ES-I3 (cell line): Measurements from ENCODE around the gene KDM5B.
"Not testable (repeated sequence)": the region's sequence is repeated elsewhere in the genome, so short reads cannot be mapped to it uniquely, and the experiment has no call there.

Source experiments
- H3K36me3 ChIP-seq: 2 replicates; pipeline ENCODE4 v1.6.1; 2013; ENCODE audit warnings: mild to moderate bottlenecking, low read length, control low read depth, moderate library complexity; ENCODE audit not compliant: insufficient read depth
- H3K4me1 ChIP-seq: 2 replicates; pipeline ENCODE4 v1.6.1; 2013; ENCODE audit warnings: mild to moderate bottlenecking, control low read depth, low read length; ENCODE audit not compliant: insufficient read depth
- H3K9ac ChIP-seq: 2 replicates; pipeline ENCODE4 v1.6.1; 2013; ENCODE audit warnings: low read depth, mild to moderate bottlenecking, low read length, moderate library complexity
- H3K9me3 ChIP-seq: 2 replicates; pipeline ENCODE4 v1.6.1; 2013; ENCODE audit warnings: mild to moderate bottlenecking, low read length, moderate library complexity; ENCODE audit not compliant: control insufficient read depth, insufficient read depth

KDM5B gene

DNA sequence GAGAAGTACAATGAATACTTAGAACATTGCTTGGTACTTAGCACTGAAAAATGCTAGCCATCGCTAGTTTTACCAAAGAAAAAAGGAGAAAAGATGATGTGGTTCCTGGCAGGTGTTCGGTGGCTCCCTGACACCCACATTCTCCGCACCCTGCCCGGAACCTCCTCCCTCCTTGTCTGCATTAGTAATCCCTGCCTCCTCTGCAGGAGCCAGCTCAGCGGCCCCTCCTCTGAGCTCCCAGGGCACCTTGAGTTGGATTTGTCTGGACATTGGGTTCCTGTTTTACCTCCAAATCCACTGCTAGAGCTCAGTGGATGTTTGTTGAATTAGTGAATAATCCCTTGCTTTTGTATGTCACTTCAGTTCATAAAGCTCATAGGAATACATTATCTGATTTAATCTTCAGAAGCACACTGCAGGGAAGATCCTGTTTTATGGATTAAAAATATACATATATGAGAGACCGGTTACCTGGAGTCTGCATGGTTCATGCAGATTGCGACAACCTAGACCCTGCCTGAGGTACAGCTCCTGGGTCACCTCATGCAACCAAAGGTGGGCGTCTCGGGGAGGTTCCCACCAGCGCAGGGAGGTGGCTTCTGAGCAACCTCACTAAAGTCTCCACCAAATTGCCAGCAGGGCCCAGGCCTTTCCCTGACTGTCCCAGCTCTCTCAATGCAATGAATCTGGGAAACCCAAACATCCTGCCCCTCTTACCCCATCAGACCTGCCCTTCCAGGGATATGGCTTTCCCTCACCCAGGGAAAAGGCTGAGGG is 26.7 kb upstream of the KDM5B start:
- Histone ChIP-seq H3K9me3 (no peaks in the 10 kb centered on the region), H3K9ac (no peak overlapping the region), H3K36me3 (no peaks in the 10 kb centered on the region; the same call in 1 of the 2 replicates), H3K4me1 (peaks cover 22% of the 10 kb centered on the region)

DNA sequence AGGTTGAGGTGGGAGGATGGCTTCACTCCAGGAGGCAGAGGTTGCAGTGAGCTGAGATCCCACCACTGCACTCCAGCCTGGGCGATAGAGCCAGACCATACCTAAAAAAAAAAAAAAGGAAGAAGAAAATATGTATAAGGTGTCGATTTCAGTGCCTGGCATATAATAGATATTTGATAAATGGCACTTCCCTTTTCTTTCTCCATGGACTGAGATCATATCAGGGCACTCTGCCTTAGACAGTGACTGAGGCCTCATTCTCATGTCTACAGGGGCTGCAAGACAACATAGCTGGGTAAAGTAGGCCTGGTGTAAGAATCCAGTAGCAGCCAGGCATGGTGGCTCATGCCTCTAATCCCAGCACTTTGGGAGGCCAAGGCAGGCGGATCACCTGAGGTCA is 23.7 kb upstream of the KDM5B start:
- no peaks in the 10 kb centered on the region; the same call in 1 of the 2 replicates for H3K36me3 ChIP-seq
- H3K9me3 ChIP-seq: no peaks in the 10 kb centered on the region
- peaks cover 18% of the 10 kb centered on the region for H3K4me1 ChIP-seq
- no peak overlapping the region for H3K9ac ChIP-seq

DNA sequence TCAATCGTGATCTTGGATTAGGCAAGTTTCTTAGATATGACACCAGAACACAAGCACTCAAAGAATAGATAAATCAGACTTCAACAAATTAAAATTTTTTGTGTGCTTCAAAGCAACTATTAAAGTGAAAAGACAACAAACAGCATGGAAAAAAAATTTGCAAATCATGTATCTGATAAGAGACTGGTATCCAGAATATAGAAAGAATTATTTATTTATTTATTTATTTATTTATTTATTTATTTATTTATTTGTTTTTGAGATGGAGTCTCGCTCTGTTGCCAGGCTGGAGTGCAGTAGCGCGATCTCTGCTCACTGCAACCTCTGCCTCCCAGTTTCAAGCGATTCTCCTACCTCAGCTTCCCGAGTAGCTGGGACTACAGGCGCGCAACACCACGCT is 21.0 kb upstream of the KDM5B start:
- not testable (repeated sequence) for H3K4me1 ChIP-seq, H3K9ac ChIP-seq, H3K36me3 ChIP-seq, H3K9me3 ChIP-seq

DNA sequence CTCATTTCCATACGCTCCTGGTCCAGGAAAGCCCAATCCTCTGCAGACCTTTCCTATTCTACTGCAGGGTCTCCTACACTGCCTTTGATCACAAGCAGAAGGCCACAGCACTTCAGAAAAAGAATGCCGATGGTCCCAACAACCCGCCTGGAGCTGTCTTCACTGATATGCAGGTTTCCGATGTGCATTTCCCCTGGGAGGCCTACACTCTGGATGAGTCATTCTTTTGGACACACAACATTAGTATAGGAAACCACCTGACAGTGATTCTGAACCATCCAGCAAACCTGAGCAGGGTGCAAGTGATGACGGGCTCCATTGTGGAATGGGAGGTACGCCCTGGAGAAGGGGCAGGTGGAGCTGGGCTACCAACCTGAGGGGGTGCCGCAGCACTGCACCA is 17.5 kb upstream of the KDM5B start:
- no peaks in the 10 kb centered on the region for H3K9me3 ChIP-seq
- no peak overlapping the region for H3K9ac ChIP-seq
- H3K36me3 ChIP-seq: no peaks in the 10 kb centered on the region
- no peaks in the 10 kb centered on the region for H3K4me1 ChIP-seq

DNA sequence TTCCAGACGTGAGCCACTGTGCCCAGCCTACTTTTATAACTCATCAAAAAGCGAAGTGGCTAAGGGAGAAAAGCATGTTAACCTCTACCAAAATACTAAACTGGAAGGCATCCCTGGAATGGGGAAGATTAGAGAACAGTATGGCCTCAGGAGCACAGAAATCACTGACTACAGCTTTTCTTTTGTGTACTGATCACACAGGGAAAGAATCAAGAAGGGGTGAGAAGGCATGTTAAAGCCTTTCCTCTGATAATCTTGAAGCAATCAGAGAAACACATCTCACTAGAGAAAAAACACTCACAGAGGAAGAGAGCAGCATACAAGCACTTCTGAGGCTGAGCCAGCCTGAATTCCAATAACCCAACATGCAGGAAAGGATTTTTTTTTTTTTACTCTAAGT is 13.2 kb upstream of the KDM5B start:
- Histone ChIP-seq H3K36me3 (no peaks in the 10 kb centered on the region), H3K9ac (no peak overlapping the region), H3K9me3 (no peaks in the 10 kb centered on the region), H3K4me1 (no peaks in the 10 kb centered on the region)

GRCh38 chr1:202818819-202819218 is 10.6 kb upstream of the KDM5B start:
- Histone ChIP-seq H3K9ac (no peak overlapping the region), H3K9me3 (no peaks in the 10 kb centered on the region), H3K4me1 (no peaks in the 10 kb centered on the region), H3K36me3 (no peaks in the 10 kb centered on the region)

- Histone ChIP-seq H3K9me3 (no peaks in the 10 kb centered on the region), H3K4me1 (peaks cover 15% of the 10 kb centered on the region), H3K9ac (no peak overlapping the region), H3K36me3 (no peaks in the 10 kb centered on the region)
Observed at GRCh38 chr1:202815120-202815519, 6.9 kb upstream of the KDM5B start.

DNA sequence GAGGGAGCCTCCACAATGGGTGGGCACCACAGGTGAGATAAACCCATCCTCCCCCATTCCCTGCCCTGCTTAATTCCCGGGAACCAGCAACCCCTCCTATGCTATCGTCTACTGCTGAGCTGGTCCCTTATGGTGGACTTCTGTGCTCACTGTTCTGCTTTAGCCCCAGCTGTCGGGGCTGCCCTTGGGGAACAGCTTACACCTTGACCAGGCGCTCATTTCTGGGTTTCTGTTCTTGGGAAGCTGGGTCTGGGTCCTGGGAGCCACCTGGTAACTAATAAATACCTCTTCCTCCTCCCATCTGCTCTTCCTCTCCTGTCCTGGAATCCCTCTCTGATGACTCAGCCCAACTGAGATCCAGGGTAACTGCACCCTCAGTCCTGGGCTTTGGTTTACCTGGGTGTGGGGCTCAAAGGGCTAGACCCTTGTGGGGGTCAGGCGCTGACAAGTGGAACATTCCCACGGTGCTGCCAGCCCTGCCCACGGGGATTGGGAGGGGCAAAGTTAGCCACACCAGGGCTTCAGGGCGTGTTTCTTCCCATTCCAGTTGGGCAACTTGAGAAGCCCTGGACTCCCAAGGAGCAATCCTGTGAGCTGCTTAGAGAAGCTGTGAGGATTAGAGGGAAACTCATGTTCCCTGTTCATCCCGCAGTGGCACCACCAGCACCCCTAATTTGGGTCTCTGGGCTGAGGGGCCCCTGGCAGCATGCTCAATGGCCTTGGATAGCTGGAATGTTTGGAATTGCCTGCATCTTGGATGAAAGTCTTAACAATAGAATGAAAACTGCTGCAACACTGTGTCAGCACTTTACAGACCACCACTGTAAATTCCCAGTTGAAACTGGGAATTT is 4.2 kb upstream of the KDM5B start:
- Histone ChIP-seq H3K9me3 (no peaks in the 10 kb centered on the region), H3K4me1 (peaks cover 23% of the 10 kb centered on the region), H3K36me3 (no peaks in the 10 kb centered on the region), H3K9ac (peak overlapping the region; percentile 96)

DNA sequence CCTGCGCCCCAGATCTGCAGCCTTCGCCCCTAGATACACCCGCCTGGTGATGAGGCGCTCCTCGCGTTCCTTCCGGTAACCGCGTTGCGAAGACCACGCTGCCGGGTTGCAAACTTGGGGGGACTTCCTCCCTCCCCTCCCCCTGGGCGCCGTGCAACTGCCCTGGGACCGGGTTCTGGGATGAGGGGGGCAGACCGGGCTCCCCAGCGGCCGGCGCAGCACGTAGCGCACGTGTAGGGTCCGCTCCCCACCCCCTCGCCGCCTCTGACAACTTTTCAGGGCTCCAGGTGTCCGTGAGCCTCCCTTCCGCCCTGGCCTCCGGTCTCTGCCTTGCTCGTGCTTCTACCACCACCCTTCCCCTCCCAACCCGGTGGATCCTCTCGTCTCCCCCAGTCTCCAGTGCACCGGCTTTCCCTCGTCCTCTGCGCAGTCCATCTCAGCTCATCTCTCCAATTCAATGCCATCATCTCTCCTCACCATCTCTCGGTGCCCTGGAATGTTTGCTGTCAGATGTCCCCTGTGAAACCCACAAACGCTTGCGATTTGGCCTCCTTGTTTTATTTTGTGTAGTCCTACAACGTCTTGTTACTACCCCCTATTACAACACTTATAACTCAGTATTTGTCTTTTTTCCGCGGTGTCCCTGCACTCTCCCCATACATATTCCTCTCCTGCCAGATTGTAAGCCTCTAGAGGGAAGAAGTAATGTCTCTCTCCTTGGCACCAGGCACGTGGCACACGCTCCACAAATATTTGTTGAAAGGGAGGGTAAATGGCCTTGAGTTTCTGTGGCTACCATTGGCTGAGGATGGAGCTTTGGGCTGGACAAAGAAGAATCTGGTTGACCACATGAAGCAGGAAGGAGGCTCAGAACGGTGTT is 3.3 kb upstream of the KDM5B start:
- H3K36me3 ChIP-seq: no peaks in the 10 kb centered on the region
- H3K9ac ChIP-seq: peak overlapping the region; percentile 96
- H3K9me3 ChIP-seq: no peaks in the 10 kb centered on the region
- peaks cover 23% of the 10 kb centered on the region for H3K4me1 ChIP-seq

- no peaks in the 10 kb centered on the region for H3K36me3 ChIP-seq
- H3K9ac ChIP-seq: peak within 1 kb of the TSS; percentile 96
- no peaks in the 10 kb centered on the region for H3K9me3 ChIP-seq
- peaks cover 25% of the 10 kb centered on the region for H3K4me1 ChIP-seq
Observed at GRCh38 chr1:202810615-202811295, 2.5 kb upstream of the KDM5B start, which contains the start of gene PCAT6. Gene PCAT6, plus strand, starts transcription at chr1:202810954.

GRCh38 chr1:202810193-202810614 is 2.0 kb upstream of the KDM5B start:
- Histone ChIP-seq H3K36me3 (no peaks in the 10 kb centered on the region), H3K4me1 (peaks cover 28% of the 10 kb centered on the region), H3K9ac (peak overlapping the region; percentile 96), H3K9me3 (no peaks in the 10 kb centered on the region)

- Histone ChIP-seq H3K9me3 (no peaks in the 10 kb centered on the region), H3K4me1 (peaks cover 32% of the 10 kb centered on the region), H3K9ac (peak overlapping the region; percentile 96; the same call in 1 of the 2 replicates), H3K36me3 (no peaks in the 10 kb centered on the region)
Observed at GRCh38 chr1:202809597-202810159, 1.5 kb upstream of the KDM5B start.

DNA sequence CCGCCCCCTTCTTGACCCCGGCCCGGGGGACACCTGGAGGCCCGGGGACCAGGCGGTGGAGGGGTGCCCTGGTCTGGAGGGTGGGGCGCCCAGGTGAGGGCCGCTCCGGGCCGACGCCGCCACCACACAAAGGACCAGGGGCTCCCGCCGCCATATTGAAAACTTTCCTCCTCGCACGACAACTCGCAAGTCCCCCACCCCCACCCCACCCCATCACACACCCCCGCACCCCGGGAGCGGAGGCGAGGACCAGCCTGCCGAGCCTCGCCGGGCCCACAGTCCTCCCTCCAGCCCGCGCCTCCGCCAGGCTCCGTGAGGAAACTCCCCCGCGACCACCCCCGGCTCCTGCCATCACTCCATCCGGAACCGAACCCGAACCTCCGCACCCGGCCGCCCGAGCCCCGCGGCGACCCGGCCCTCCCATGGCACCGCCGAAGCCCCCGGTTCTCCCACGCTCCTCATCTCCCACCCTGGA is 733 bp downstream of the KDM5B start:
- Histone ChIP-seq H3K4me1 (peaks cover 37% of the 10 kb centered on the region), H3K9ac (peak overlapping the region; percentile 95)

More for the DNA sequence above, 733 bp downstream of the KDM5B start:
- Histone ChIP-seq H3K36me3 (no peaks in the 10 kb centered on the region), H3K9me3 (no peaks in the 10 kb centered on the region)
